ENCODE results near the gene AK4.
"Not testable (repeated sequence)": the region's sequence is repeated elsewhere in the genome, so short reads cannot be mapped to it uniquely, and the experiment has no call there.

Gene AK4

DNA sequence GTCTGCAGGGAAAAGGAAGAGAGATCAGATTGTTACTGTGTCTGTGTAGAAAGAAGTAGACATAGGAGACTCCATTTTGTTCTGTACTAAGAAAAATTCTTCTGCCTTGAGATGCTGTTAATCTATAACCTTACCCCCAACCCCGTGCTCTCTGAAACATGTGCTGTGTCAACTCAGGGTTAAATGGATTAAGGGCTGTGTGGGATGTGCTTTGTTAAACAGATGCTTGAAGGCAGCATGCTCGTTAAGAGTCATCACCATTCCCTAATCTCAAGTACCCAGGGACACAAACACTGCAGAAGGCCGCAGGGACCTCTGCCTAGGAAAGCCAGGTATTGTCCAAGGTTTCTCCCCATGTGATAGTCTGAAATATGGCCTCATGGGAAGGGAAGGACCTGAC is 8.2 kb upstream of the AK4 start:
- H3K9ac ChIP-seq (ENCODE audit: low read depth, low read length); H3K36me3 ChIP-seq (ENCODE audit: control insufficient read depth, insufficient read depth, low read length); H3K27me3 ChIP-seq (ENCODE audit: control insufficient read depth, insufficient read depth, low read length); H3K4me3 ChIP-seq (ENCODE audit: low read depth, low read length); H3K9me3 ChIP-seq (ENCODE audit: control insufficient read depth, insufficient read depth, low read length); H3K4me1 ChIP-seq (ENCODE audit: control insufficient read depth, insufficient read depth, low read length): not testable (repeated sequence)

DNA sequence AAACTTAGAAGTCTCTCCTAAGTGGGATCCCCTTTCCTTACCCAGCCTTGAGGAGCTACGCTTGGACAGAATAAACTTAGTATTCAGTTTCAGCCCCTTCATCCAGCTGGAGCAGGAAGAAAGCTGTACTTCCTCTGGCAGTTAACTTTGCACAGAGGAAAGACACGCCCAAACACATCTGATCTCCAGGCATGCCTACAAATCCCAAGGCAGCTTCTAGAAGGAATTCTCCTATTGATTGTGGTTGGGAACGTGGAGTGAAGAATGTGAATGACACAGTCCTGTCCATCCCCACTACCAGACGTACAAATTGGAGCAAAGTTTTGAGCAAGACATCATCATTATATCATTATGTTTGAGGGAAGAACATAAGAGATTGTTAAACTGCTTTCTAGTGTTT is 6.6 kb upstream of the AK4 start:
- no peak overlapping the region for H3K9ac ChIP-seq (ENCODE audit: low read depth, low read length)
- H3K36me3 ChIP-seq (ENCODE audit: control insufficient read depth, insufficient read depth, low read length): no peaks in the 10 kb centered on the region
- H3K9me3 ChIP-seq (ENCODE audit: control insufficient read depth, insufficient read depth, low read length): no peaks in the 10 kb centered on the region
- no peak overlapping the region for H3K4me3 ChIP-seq (ENCODE audit: low read depth, low read length)
- peaks cover 4% of the 10 kb centered on the region for H3K4me1 ChIP-seq (ENCODE audit: control insufficient read depth, insufficient read depth, low read length)
- peaks cover 23% of the 10 kb centered on the region for H3K27me3 ChIP-seq (ENCODE audit: control insufficient read depth, insufficient read depth, low read length)

DNA sequence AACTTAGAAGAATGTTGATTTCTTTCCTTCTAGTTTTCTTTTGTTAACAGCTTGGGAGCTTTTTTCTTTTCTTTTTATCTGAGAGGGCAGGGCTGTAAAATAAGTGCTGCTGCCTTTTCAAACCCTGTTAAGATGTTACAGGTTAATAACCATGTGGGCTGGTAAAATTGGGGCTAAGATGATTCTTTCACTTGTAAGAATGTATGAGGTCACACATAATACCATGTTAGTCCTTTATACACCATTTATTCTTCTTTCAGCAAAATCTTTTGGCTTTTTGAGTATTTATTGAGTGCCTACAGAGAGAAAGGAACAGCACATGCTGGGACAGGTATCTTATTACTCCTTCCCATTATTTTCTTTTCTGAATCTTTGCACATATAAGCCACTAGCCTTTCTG is 6.1 kb upstream of the AK4 start:
- Histone ChIP-seq H3K4me1 (ENCODE audit: control insufficient read depth, insufficient read depth, low read length) (peaks cover 6% of the 10 kb centered on the region), H3K9me3 (ENCODE audit: control insufficient read depth, insufficient read depth, low read length) (no peaks in the 10 kb centered on the region), H3K9ac (ENCODE audit: low read depth, low read length) (no peak overlapping the region), H3K36me3 (ENCODE audit: control insufficient read depth, insufficient read depth, low read length) (no peaks in the 10 kb centered on the region), H3K4me3 (ENCODE audit: low read depth, low read length) (no peak overlapping the region), H3K27me3 (ENCODE audit: control insufficient read depth, insufficient read depth, low read length) (peaks cover 28% of the 10 kb centered on the region)

DNA sequence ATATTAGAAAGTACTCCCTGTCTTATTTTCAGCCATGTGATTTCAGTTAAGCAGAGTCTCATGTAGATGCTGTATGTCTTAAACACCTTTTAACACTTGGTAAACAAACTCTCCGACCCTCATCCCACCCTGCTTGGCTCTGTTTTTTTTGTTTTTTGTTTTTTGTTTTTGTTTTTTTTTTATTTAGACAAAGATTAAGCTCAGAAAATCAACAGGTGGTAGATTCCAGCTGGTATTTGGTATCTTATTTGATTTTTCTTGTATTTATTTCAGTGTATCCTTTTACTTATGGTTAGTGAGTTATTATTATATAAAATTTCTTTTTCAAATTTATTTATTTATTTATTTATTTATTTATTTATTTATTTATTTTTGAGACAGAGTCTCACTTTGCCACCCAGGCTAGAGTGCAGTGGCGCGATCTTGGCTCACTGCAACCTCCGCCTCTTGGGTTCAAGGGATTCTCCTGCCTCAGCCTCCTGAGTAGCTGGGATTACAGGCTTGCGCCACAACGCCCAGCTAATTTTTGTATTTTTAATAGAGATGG is 4.8 kb upstream of the AK4 start:
- H3K4me1 ChIP-seq (ENCODE audit: control insufficient read depth, insufficient read depth, low read length): not testable (repeated sequence)
- H3K27me3 ChIP-seq (ENCODE audit: control insufficient read depth, insufficient read depth, low read length): peaks cover 33% of the 10 kb centered on the region

DNA sequence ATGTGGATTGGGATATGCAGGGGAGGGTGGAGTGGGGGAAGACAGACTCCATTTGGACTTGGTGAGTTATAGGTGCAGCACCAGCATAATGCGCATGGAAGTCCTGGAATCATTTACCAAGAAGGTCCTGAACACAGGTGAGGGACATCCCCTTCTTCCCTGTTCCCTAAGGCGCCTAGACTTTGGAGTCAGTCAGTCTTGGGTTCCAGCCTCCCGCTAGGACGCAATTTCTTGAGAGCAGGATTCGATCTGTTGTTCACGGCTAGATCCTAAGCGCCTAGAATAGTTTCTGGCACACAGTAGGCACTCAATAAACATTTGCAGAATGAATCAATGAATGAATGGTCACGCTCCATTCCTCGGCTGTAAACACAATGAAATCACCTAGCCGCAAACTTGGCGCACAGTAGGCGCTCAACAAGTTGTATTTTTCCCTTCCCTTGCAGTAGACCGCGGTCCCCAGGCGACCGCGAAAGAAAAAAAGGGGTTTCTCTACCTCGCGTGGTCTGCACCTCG is 1.0 kb upstream of the AK4 start:
- H3K4me3 ChIP-seq (ENCODE audit: low read depth, low read length): peak overlapping the region; percentile 71
- H3K9me3 ChIP-seq (ENCODE audit: control insufficient read depth, insufficient read depth, low read length): no peaks in the 10 kb centered on the region
- H3K36me3 ChIP-seq (ENCODE audit: control insufficient read depth, insufficient read depth, low read length): no peaks in the 10 kb centered on the region
- no peak overlapping the region for H3K9ac ChIP-seq (ENCODE audit: low read depth, low read length)
- peaks cover 18% of the 10 kb centered on the region for H3K4me1 ChIP-seq (ENCODE audit: control insufficient read depth, insufficient read depth, low read length)
- peaks cover 43% of the 10 kb centered on the region for H3K27me3 ChIP-seq (ENCODE audit: control insufficient read depth, insufficient read depth, low read length)

More for the DNA sequence above, 4.8 kb upstream of the AK4 start:
- not testable (repeated sequence) for H3K4me3 ChIP-seq (ENCODE audit: low read depth, low read length); H3K36me3 ChIP-seq (ENCODE audit: control insufficient read depth, insufficient read depth, low read length); H3K9ac ChIP-seq (ENCODE audit: low read depth, low read length); H3K9me3 ChIP-seq (ENCODE audit: control insufficient read depth, insufficient read depth, low read length)

DNA sequence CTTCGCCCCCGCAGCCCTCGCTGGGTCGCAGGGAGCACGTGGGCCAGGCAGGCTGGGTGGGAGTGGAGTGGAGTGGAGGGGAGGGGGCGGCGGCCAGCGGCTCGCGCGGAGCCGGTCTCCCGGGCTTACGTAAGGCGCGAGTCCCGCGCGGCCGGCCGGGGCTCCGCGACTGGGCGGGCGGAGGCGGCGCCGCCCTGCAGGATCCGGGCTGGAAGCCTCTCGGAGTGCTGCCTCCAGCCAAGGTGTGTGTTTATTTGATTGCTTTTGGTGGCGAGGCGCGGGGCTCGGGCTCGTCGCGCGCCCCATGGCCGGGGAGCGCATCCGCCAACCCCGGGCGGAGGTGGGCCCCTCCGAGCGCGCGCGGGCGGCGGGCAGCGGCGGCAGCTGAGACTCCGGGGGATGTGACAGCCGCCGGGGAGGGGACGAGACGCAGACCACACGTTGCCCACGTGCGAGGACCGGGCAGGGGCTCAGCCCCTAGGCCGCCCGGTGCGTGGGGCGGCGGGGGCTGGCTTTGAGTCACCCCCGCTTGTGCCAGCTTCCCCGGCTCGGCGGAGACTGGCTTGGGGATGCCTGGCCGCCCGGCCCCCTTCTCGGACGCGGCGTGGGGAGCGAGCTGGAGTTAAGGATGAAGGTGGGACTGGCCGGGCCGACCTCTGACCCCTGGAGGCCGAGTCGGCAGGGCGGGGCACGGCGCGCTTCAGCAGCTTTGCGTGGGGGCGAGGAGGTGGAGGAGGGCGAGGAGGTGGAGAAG is 402 bp upstream of the AK4 start:
- Histone ChIP-seq H3K36me3 (ENCODE audit: control insufficient read depth, insufficient read depth, low read length) (no peaks in the 10 kb centered on the region), H3K9ac (ENCODE audit: low read depth, low read length) (peak overlapping the region; percentile 20), H3K4me1 (ENCODE audit: control insufficient read depth, insufficient read depth, low read length) (peaks cover 18% of the 10 kb centered on the region), H3K9me3 (ENCODE audit: control insufficient read depth, insufficient read depth, low read length) (no peaks in the 10 kb centered on the region), H3K27me3 (ENCODE audit: control insufficient read depth, insufficient read depth, low read length) (peaks cover 43% of the 10 kb centered on the region), H3K4me3 (ENCODE audit: low read depth, low read length) (peak overlapping the region; percentile 71)

DNA sequence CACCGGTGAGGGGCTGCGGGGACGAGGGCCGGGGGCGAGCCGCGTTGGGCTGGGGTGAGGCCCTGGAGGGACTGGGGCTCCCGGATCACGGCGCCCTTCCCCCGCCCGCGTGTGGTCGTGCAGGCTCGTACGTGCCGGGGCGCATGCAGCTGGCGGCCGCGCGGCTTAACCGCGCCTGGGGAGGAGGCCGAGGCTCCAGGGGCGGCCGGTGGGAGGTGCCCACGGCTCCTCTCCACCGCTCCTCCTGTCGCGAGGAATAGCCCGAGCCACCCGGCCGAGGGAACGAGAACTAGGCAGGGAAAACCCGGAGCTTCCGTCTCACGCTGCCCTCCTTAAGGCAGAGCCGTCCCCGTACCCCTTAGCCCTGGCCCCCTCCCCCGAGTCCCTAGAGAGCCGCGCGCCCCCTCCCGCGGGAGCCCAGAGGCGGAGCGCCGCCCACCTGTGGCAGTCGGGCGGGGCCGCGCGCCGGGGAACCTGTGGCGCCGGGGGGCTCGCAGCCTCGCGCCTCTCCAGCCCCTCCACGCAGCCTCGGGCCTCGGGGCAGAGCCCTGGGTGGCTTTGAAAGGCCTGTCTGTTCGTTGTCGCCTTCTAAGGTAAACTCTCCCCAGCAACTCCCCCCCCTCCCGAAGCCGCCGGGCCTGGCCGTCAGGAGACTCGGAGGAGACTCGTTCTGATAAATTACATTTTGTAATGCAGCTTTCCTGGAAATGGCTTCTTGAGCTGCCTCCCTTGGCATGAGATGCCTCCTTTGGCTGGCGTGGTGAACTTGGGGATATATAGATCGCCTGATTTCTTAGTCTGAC is 746 bp downstream of the AK4 start:
- peak overlapping the region; percentile 71 for H3K4me3 ChIP-seq (ENCODE audit: low read depth, low read length)
- peaks cover 46% of the 10 kb centered on the region for H3K27me3 ChIP-seq (ENCODE audit: control insufficient read depth, insufficient read depth, low read length)
- H3K36me3 ChIP-seq (ENCODE audit: control insufficient read depth, insufficient read depth, low read length): no peaks in the 10 kb centered on the region
- peaks cover 21% of the 10 kb centered on the region for H3K4me1 ChIP-seq (ENCODE audit: control insufficient read depth, insufficient read depth, low read length)
- H3K9me3 ChIP-seq (ENCODE audit: control insufficient read depth, insufficient read depth, low read length): no peaks in the 10 kb centered on the region
- H3K9ac ChIP-seq (ENCODE audit: low read depth, low read length): peak overlapping the region; percentile 54

DNA sequence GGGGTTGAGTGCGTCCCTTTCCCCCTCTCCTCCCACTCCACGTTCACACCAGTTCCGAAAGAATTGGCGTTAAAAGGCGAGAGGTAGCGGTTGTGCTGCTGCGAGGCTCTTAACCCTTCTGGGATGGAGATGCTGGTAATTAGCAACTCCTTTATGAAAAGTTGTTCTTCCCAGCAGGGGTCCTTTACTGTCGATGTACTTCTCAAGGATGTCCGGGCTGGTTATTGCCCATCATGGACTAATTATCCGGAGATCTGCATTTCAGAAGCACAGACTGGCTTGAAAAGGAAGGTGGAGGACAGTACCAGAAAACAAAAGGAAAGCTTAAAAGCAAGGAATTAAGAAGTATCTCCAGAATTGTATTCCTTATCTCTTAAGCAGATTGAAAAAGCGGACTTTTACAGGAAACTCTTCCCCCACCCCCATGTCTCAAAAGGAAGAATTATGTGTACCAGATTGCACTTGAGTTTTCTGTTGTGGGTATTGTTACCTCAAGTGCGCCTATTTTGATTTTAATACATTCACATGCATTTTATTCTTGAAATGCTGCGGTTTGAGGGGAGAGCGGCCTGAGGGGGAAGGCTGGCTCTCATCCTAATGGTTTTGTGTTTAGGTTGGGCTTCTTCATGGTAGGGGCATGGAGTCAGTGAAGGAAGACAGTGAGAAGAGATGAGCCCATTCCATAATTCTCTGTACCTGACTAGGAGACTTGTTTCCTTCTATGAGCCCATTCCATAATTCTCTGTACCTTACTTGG is 1.5 kb downstream of the AK4 start:
- Histone ChIP-seq H3K4me3 (ENCODE audit: low read depth, low read length) (peak overlapping the region; percentile 71), H3K9ac (ENCODE audit: low read depth, low read length) (no peak overlapping the region), H3K9me3 (ENCODE audit: control insufficient read depth, insufficient read depth, low read length) (no peaks in the 10 kb centered on the region), H3K36me3 (ENCODE audit: control insufficient read depth, insufficient read depth, low read length) (no peaks in the 10 kb centered on the region), H3K27me3 (ENCODE audit: control insufficient read depth, insufficient read depth, low read length) (peaks cover 44% of the 10 kb centered on the region), H3K4me1 (ENCODE audit: control insufficient read depth, insufficient read depth, low read length) (peaks cover 21% of the 10 kb centered on the region)

DNA sequence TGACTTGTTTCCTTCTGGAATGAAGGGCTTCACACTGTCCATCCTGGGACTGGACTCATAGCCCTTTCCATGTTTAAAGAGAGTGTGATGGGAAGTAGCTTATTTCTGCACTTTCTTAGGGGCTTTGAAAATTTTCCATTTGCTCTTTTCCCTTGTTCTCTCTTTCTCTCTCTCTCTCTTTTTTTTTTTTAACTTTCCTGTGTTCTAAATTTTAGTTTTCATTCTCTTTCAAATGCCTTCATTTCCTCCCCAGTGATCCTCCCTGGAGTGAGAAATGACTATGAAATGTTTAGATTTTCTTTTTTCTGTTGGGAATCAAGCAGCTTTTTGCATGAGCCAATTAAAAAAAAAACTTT is 2.1 kb downstream of the AK4 start:
- peak overlapping the region; percentile 71 for H3K4me3 ChIP-seq (ENCODE audit: low read depth, low read length)
- H3K9me3 ChIP-seq (ENCODE audit: control insufficient read depth, insufficient read depth, low read length): no peaks in the 10 kb centered on the region
- no peaks in the 10 kb centered on the region for H3K36me3 ChIP-seq (ENCODE audit: control insufficient read depth, insufficient read depth, low read length)
- H3K27me3 ChIP-seq (ENCODE audit: control insufficient read depth, insufficient read depth, low read length): peaks cover 38% of the 10 kb centered on the region
- H3K4me1 ChIP-seq (ENCODE audit: control insufficient read depth, insufficient read depth, low read length): peaks cover 21% of the 10 kb centered on the region
- H3K9ac ChIP-seq (ENCODE audit: low read depth, low read length): no peak overlapping the region

DNA sequence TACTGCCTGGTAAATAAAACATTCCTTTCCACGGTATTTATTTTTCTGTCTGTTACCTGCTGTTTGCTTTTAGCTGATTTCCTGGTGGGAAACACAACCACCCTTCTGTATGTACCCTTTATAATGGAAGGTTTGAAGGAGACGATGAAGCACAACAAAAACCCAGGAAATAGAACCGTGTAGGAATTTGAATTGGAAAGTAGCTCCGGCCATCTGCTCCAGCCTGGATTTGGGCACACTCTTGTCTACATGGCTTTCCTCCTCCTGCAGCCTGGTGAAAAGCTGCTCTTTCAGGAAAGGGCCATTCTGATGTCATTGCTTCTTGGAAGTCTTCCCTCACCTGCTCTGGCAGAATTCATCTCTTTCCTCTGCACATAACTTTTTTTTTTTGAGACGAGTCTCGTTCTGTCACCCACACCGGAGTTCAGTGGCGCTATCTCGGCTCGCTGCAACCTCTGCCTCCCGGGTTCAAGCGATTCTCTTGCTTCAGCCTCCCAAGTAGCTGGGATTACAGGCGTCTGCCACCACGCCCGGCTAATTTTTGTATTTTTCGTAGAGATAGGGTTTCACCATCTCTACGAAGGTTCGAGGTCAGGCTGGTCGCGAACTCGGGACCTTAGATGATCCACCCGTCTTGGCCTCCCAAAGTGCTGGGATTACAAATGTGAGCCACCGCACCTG is 2.7 kb downstream of the AK4 start:
- Histone ChIP-seq H3K9me3 (ENCODE audit: control insufficient read depth, insufficient read depth, low read length) (no peaks in the 10 kb centered on the region), H3K9ac (ENCODE audit: low read depth, low read length) (no peak overlapping the region), H3K36me3 (ENCODE audit: control insufficient read depth, insufficient read depth, low read length) (no peaks in the 10 kb centered on the region), H3K4me3 (ENCODE audit: low read depth, low read length) (peak overlapping the region; percentile 4), H3K27me3 (ENCODE audit: control insufficient read depth, insufficient read depth, low read length) (peaks cover 32% of the 10 kb centered on the region), H3K4me1 (ENCODE audit: control insufficient read depth, insufficient read depth, low read length) (peaks cover 21% of the 10 kb centered on the region)

DNA sequence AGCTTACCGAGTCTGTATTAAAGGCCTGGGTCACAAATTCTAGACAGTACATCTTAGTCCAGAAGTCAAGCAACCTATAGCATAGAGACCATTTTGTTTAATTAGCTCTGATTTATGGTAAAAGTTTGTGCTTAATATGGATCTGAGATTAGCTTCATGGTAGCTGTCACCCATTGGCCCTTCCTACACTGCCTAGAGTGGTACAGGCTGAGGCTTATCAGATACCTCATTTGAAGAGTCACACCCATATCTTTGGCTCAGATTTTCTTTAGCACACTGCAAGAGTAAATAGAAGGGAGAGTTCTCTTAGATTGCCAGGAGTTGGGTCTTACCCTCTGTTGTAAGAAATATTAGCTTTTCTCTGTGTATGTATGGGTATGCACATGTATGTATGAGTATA is 3.6 kb downstream of the AK4 start:
- H3K9me3 ChIP-seq (ENCODE audit: control insufficient read depth, insufficient read depth, low read length): no peaks in the 10 kb centered on the region
- H3K9ac ChIP-seq (ENCODE audit: low read depth, low read length): no peak overlapping the region
- peaks cover 21% of the 10 kb centered on the region for H3K4me1 ChIP-seq (ENCODE audit: control insufficient read depth, insufficient read depth, low read length)
- H3K36me3 ChIP-seq (ENCODE audit: control insufficient read depth, insufficient read depth, low read length): no peaks in the 10 kb centered on the region
- no peak overlapping the region for H3K4me3 ChIP-seq (ENCODE audit: low read depth, low read length)
- peaks cover 23% of the 10 kb centered on the region for H3K27me3 ChIP-seq (ENCODE audit: control insufficient read depth, insufficient read depth, low read length)

Measured in iPS-15b (cell line).